Measurements from ENCODE around the gene RNF121.

RNF121 gene

GRCh38 chr11:71991494-71991893 lies 62.6 kb downstream of the RNF121 start:
- DNase-seq, result no peak

DNA sequence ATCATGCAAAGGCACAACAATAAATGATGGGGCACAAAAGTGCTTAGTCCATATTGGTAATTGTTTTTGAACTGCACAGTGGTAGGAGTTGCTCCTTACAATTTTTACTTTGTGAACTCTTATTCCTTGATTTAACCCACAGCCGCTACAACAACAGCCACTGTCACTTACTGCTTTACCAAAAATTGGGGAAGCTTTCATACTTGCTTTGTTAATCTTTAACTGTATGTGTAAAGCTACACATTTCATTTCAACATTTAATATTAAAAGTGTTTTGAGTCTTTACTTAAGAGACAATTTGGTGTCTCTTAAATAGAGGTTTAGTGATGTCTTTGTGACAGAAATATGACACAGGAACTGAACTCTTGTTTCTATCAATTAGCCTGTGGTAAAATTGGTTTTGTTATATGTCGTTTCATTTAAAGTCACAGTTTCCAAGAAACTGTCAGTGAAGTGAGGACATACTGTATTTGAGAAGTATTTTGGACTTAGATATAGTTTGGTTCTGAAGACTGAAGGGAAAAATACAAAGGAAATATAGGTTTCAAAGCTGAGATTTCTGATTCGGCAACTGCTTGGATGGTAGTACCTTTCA lies 63.4 kb downstream of the RNF121 start:
- no peak for DNase-seq

- no peak for DNase-seq
Measured at GRCh38 chr11:71994786-71995185, 65.9 kb downstream of the RNF121 start.

DNA sequence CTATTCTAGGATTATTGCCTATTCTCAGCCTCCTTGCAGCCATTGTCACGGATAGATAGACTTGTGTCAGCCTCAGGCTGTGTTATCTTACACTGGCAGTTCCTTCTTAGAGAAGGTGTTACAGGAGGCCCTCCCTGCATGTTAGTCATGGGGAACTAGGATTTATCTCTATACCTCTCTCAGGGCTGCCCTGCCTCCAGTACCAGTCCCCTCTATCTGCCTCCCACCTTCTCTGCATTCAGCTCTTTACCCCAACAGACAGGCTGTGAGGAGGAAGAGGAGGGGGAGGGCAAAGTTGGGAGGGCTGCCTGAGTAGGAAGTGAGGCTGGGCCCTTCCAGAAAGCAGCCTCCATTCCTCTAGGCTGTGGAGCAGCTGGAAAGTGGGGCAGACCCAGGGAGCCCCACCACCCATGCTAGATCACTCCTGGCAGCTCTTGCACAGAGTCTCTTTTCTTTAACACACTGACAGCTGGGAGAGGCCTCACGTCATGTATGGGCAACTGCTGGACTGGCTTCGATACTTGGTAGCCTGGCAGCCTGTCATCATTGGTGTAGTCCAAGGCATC lies 67.0 kb downstream of the RNF121 start:
- no peak for DNase-seq

DNA sequence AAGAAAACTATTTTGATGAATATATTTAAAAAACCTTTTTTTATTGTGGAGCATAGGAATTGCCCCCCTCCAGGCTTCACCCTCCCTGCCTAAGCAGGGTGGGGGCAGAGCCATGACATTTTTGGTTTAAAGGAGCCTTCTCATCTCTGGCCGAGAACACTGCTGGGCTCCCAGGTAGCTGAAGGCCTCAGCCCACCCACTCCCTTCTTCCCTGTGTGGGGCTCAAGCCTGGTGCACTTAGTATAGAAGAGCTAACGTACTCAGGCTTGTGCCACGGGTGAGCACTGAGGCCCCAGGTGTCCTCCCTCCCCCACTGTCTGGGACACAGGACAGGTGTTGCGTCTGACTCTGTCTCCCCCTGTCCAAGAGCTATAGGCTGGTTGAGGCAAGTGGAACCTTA lies 67.7 kb downstream of the RNF121 start:
- no peak for DNase-seq

DNA sequence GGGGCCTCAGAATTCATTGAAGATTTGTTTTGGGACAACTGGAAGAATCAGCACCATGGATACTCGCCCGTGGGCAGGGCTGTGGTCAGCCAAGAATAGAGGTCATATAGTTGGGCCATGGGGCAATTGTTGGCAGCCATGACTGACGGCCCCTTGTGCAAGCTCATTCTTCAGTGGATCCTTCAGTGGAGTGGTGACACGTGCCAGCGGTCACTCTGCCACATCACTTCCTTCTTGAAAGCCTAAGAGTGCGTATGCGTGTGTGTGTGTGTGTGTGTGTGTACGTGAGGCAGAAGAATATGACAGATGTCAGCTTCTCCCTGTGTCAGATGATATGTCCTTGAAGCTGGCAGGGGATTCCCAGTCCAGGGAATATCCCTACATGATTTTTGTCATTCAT lies 68.1 kb downstream of the RNF121 start:
- DNase-seq, result no peak

GRCh38 chr11:71997594-71997993 lies 68.7 kb downstream of the RNF121 start:
- no peak for DNase-seq

DNA sequence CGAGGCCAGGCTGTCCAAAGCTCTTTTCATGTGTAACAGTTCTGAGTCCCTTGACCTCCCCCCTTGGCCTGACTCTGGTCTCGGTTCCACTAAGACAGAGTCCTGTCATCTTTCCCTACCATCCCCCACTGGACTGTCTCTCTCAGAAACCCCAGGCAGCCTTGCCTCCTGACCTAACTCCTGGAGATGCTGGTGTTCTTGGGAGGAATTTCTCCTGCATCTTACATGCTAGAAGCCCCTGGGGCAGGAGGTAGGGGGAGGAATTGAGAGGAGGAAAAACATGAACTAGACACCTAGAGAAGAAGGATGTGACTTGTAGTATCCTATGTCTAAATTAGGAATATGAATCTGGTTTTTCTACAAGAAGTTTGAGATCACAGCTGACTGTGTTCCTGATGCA lies 69.2 kb downstream of the RNF121 start:
- no peak for DNase-seq

DNA sequence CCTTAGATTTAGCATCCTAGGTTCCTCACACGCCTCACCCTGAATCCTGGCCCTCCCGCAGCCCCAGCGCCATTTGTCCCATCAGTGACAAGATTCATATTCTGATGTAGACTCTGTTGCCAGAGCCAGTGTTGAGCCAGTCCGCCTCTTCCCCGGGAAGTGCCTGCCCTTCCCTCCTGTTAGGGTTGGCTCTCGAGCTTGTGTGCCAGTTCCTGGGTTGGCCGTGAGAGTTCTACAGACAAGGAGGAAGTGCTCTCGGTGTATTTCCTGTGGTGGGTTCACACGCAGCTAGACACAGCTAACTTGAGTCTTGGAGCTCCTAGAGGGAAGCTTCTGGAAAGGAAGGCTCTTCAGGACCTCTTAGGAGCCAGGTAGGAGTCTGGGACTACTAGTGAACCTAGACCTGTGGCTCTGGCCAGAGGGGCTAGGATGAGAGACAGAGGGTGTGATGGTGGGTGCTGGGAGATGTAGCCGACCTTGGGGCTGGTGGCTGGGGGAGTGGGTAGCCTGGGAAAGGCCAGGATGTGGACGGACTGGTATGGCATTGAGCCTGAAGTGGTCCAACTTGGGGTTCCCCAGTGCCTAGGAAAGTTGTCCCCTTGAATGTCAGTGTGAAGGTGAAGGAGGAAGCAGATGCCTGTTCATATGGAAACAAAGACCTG lies 69.9 kb downstream of the RNF121 start, which contains the start of gene IL18BP:
IL18BP (plus strand) TSS at position 261 of the 662 bp plus-strand sequence. CDS start 1,076 bp downstream, outside the sequence.
- DNase-seq, result no peak

DNA sequence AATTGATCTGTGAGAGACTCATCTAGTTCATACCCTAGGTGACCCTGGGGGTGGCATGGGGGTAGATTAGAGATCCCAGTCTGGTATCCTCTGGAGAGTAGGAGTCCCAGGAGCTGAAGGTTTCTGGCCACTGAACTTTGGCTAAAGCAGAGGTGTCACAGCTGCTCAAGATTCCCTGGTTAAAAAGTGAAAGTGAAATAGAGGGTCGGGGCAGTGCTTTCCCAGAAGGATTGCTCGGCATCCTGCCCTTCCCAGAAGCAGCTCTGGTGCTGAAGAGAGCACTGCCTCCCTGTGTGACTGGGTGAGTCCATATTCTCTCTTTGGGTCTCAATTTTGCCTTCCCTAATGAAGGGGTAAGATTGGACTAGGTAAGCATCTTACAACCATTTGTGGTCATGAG lies 70.5 kb downstream of the RNF121 start:
- no peak for DNase-seq

DNA sequence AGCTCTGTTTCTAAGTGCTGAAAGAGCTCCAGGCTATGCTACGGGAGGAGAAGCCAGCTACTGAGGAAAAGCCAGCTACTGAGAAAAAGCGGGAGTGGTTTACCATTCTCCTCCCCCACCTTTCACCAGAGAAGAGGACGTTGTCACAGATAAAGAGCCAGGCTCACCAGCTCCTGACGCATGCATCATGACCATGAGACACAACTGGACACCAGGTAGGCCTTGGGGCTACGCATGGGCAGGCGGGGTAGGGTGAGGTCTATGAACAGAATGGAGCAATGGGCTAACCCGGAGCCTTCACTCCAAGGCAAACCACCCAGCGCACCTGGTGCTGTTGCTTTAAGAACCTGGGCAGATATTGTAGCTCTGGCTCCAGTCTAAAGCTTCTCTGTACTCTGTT lies 71.0 kb downstream of the RNF121 start:
- no peak for DNase-seq

- DNase-seq, result no peak
Measured at GRCh38 chr11:72000202-72000867, 71.5 kb downstream of the RNF121 start.

DNA sequence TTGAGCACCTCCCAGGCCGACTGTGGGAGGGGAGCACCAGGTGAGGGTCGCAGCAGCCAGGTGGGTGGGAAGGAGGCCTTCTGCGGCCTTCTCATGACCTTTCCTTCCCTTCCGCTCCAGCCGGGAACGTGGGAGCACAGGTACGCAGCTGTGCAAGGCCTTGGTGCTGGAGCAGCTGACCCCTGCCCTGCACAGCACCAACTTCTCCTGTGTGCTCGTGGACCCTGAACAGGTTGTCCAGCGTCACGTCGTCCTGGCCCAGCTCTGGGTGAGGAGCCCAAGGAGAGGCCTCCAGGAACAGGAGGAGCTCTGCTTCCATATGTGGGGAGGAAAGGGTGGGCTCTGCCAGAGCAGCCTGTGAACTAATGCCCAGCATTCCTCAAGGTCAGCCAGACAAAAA lies 72.4 kb downstream of the RNF121 start:
- no peak for DNase-seq

DNA sequence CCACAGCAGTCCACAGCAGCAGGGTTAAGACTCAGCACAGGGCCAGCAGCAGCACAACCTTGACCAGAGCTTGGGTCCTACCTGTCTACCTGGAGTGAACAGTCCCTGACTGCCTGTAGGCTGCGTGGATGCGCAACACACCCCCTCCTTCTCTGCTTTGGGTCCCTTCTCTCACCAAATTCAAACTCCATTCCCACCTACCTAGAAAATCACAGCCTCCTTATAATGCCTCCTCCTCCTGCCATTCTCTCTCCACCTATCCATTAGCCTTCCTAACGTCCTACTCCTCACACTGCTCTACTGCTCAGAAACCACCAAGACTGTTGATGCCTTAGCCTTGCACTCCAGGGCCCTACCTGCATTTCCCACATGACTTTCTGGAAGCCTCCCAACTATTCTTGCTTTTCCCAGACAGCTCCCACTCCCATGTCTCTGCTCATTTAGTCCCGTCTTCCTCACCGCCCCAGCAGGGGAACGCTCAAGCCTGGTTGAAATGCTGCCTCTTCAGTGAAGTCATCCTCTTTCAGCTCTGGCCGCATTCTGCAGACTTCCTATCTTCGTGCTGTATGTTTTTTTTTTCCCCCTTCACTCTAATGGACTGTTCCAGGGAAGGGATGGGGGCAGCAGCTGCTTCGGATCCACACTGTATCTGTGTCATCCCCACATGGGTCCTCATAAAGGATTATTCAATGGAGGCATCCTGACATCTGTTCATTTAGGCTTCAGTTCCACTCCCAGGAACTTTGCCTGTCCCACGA lies 73.2 kb downstream of the RNF121 start:
- DNase-seq, result no peak

DNA sequence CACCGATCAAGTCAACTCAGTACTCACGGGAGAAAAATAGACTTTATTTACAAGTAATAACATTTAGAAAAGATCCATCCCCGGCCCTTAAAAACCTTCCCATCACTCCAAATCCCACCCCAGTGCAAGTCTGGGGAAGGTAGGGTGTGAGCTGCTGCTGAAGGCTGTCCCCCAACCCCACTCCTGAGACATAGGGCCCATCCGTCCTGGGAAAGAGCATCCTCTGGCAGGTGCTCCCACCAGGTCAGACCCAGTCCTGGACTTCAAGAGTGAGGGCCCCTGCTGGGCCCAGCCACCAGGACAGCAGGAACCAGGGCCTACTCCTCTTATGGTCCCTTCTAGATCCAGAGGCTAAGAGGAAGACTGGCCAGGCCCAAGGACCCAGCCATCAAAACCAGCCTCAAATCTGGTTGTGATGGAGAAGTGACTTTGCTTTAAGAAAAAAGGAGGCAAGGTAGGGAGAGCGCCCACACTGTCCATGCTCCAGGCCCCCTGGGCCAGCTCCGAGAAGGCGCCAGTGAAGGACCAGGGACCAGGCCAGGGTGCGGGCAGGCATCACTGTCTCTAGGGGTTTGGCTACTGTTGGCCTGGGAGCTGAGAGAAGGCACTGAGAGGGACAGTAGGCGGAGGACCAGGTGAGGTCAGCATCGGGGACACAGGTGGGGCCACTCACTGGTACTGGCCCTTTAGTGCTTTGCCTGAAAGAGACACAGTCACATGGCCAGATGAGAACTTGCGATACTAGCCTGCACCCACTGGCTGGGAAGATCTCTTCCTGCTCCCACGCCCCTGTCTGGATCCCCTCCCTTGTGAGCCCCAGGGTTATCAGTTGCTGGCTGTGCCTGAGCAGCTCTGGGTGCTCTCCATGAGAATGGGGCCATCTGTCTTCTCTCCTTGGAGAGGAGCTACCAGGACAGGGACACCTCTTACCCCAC lies 74.3 kb downstream of the RNF121 start:
- DNase-seq, result no peak

DNA sequence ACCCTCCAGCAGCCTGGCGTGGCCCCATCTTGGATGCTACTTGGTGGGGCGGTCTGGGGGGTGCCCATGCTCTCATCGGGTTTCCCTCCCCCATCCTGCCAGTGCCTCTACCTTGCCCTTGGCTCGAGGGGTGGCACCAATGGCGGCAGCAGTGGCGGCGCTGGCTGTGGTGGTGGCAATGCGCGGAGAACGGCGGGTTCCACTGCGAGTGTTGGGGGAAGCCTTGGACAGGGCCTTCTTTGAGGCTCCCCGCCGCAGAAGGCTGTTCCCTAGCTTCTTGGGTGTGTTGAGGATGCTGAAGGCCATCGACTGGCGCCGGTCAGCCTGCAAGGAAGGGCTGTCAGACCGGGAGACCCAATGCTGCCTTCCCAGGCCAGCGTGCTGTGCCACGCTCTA lies 74.9 kb downstream of the RNF121 start:
- DNase-seq, result no peak

GRCh38 chr11:72004515-72005346 lies 75.9 kb downstream of the RNF121 start:
- DNase-seq, result no peak

DNA sequence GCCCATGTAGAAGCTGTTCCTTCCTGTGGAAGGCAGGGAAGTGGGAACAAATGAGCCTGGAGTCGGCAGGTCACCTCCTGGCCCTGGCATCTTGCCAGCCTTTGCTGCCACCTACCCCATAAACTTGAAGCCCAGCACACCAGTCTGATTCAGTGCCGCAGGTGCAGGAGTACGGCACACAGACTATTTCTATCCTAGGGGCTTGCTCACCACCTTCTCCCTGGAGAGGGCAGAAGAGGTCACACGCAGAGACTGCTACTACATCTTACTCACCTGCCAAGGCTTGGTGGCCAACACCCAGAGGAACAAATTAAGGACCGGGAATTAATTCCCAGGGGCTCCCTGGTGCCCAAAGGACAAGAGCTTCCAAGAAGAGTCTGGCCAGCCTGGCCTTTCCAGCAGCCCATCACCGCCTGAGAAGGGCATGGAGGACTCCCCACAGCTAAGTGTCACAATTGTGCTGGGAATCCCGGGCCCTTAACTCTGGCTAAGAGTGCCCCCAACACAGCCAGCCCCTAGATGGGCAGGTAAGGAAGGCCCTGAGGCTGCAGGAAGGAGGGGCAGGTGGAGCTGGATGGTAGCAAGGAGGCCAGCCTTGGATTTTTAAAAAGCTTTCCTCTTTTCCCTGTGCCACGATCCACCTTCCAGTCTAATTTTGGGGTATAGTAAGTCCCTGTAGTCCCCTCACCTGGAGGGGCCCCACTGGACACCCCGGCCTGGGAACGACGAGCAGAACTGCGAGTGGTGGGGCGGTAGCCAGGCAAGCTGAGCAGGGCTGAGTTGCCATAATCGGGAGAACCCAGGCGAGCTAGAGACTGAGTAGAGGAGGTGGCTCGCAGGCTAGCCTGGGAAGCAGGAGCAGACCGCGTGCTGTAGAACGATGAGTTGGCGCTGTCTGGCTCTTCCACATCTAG lies 76.8 kb downstream of the RNF121 start:
- DNase-seq, result no peak

- no peak for DNase-seq
Measured at GRCh38 chr11:72006309-72007088, 77.7 kb downstream of the RNF121 start.
